MM.1S (cell line): Measurements from ENCODE around the gene SH2D4B.
A peak's percentile ranks its signal among the peaks of the same experiment; 100 is the strongest.

ENCODE experiments used
- DNase-seq: peaks from one replicate; pipeline ENCODE4 v3.0.0-alpha.2; 2015
- H2AFZ ChIP-seq: fragments of 300-600 bp; sonication (generic); 2 replicates; pipeline ENCODE4 v1.6.0; 2016; ENCODE audit warnings: antibody characterized with exemption, low read length
- H3F3A ChIP-seq: fragments of 300-600 bp; sonication (generic); 2 replicates; pipeline ENCODE4 v1.6.1; 2016; ENCODE audit warnings: mild to moderate bottlenecking, antibody characterized with exemption, low read length, moderate library complexity, mixed read lengths; ENCODE audit not compliant: insufficient read depth
- H3K27ac ChIP-seq: fragments of 300-600 bp; sonication (generic); 2 replicates; pipeline ENCODE4 v1.5.1; 2016; ENCODE audit warnings: mild to moderate bottlenecking, low read length
- H3K27me3 ChIP-seq: fragments of 300-600 bp; sonication (generic); replicated peaks from 2 replicates; pipeline ENCODE4 v1.6.0; 2016; ENCODE audit warnings: low read length; ENCODE audit not compliant: insufficient read depth
- H3K36me3 ChIP-seq: fragments of 300-600 bp; sonication (generic); replicated peaks from 2 replicates; pipeline ENCODE4 v1.6.1; 2016; ENCODE audit warnings: mild to moderate bottlenecking, low read length, mixed read lengths; ENCODE audit not compliant: insufficient read depth
- H3K4me1 ChIP-seq: fragments of 300-600 bp; sonication (generic); 2 replicates; pipeline ENCODE4 v1.6.1; 2016; ENCODE audit warnings: low read length, mixed read lengths
- H3K4me2 ChIP-seq: fragments of 300-600 bp; sonication (generic); 2 replicates; pipeline ENCODE4 v1.6.0; 2016; ENCODE audit warnings: low read depth, low read length
- H3K4me3 ChIP-seq: fragments of 300-600 bp; sonication (generic); 2 replicates; pipeline ENCODE4 v1.5.1; 2016; ENCODE audit warnings: low read length, mixed read lengths
- H3K79me2 ChIP-seq: fragments of 300-600 bp; sonication (generic); 2 replicates; pipeline ENCODE4 v1.6.1; 2016; ENCODE audit warnings: mixed run types, low read length, mixed read lengths
- H3K9ac ChIP-seq: fragments of 300-600 bp; sonication (generic); 2 replicates; pipeline ENCODE4 v1.6.1; 2016; ENCODE audit warnings: low read length, mixed read lengths
- H3K9me2 ChIP-seq: fragments of 300-600 bp; sonication (generic); replicated peaks from 2 replicates; pipeline ENCODE4 v1.6.1; 2016; ENCODE audit warnings: mild to moderate bottlenecking, low read length, mixed read lengths; ENCODE audit not compliant: insufficient read depth
- H3K9me3 ChIP-seq: fragments of 300-600 bp; sonication (generic); replicated peaks from 2 replicates; pipeline ENCODE4 v1.6.1; 2016; ENCODE audit warnings: mild to moderate bottlenecking, low read length, mixed read lengths; ENCODE audit not compliant: insufficient read depth
- H4K20me1 ChIP-seq: fragments of 300-600 bp; sonication (generic); 2 replicates; pipeline ENCODE4 v1.6.1; 2016; ENCODE audit warnings: mild to moderate bottlenecking, low read length, moderate library complexity, mixed read lengths; ENCODE audit not compliant: insufficient read depth
- EZH2 ChIP-seq: fragments of 300-600 bp; sonication (generic); optimal IDR thresholded peaks from 2 replicates; pipeline ENCODE3; 2017; ENCODE audit warnings: low read depth, mild to moderate bottlenecking, antibody characterized with exemption, low read length, mixed read lengths
- EZH2phosphoT487 ChIP-seq: fragments of 300-600 bp; sonication (generic); IDR thresholded peaks from 2 replicates; pipeline ENCODE4 v1.6.1; 2018; ENCODE audit warnings: antibody characterized with exemption, low read length
- TF ChIP-seq, protein P1 (sequence below): fragments of 300-600 bp; sonication (generic); IDR thresholded peaks from 2 replicates; pipeline ENCODE4 v1.5.1; 2016; ENCODE audit warnings: antibody characterized with exemption, low read length, mixed read lengths

Gene SH2D4B

GRCh38 chr10:80596391-80597257 is 58.9 kb downstream of the SH2D4B start:
- no peaks in the 10 kb centered on the region for H3K27me3 ChIP-seq
- no peaks in the 10 kb centered on the region for H3K4me1 ChIP-seq
- H3K4me3 ChIP-seq: no peak overlapping the region
- no peak overlapping the region for H3K4me2 ChIP-seq
- TF ChIP-seq, protein P1, sequence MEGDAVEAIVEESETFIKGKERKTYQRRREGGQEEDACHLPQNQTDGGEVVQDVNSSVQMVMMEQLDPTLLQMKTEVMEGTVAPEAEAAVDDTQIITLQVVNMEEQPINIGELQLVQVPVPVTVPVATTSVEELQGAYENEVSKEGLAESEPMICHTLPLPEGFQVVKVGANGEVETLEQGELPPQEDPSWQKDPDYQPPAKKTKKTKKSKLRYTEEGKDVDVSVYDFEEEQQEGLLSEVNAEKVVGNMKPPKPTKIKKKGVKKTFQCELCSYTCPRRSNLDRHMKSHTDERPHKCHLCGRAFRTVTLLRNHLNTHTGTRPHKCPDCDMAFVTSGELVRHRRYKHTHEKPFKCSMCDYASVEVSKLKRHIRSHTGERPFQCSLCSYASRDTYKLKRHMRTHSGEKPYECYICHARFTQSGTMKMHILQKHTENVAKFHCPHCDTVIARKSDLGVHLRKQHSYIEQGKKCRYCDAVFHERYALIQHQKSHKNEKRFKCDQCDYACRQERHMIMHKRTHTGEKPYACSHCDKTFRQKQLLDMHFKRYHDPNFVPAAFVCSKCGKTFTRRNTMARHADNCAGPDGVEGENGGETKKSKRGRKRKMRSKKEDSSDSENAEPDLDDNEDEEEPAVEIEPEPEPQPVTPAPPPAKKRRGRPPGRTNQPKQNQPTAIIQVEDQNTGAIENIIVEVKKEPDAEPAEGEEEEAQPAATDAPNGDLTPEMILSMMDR: peak; percentile 64
- no peak for TF ChIP-seq EZH2
- no peaks in the 10 kb centered on the region for H3K79me2 ChIP-seq
- H3K9me3 ChIP-seq: no peaks in the 10 kb centered on the region
- DNase-seq: peak; percentile 39
- H3K36me3 ChIP-seq: no peaks in the 10 kb centered on the region
- no peaks in the 10 kb centered on the region for H3F3A ChIP-seq
- H2AFZ ChIP-seq: no peak overlapping the region
- H3K27ac ChIP-seq: no peak overlapping the region
- no peaks in the 10 kb centered on the region for H4K20me1 ChIP-seq
- H3K9me2 ChIP-seq: no peaks in the 10 kb centered on the region
- H3K9ac ChIP-seq: no peak overlapping the region

DNA sequence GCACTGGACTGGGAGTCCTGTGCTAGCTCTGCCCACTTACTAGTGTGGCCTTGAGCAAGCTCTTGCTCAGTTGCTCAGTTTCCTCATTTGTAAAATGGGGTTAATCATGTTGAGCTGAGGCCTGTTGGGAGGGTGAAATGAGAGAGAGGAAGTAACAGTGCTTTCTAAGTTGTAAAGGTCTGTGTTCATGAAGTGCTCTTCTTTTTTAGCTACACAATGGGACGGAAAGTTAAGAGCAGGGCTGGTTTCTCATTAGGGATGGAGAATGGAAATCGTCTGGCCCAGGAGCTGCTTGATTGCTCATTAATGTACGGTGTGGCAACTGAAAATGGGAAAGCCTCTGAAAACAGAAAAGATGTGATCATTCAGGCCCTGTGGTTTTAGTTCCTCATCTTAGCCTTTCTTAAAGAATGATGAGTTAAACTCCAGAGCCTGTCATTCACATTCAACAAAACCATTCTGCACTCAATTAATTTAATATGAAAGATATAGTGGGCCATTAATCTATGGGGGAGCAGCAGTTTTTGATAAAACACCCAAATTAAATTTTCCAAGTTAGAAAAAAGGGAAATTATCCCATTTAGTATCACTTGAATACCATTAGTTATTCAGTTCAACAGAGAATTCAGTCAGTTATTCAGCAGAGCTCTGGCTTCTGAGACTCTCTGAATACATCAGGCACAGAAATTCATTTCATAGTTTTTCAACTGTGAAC is 60.5 kb downstream of the SH2D4B start:
- Histone ChIP-seq H3K4me1 (no peaks in the 10 kb centered on the region), H3K27ac (no peak overlapping the region), H3K9ac (no peak overlapping the region), H3K27me3 (no peaks in the 10 kb centered on the region), H3K9me2 (no peaks in the 10 kb centered on the region), H4K20me1 (no peaks in the 10 kb centered on the region), H3K79me2 (no peaks in the 10 kb centered on the region), H3K9me3 (no peaks in the 10 kb centered on the region), H3K4me2 (no peak overlapping the region), H3K4me3 (no peak overlapping the region), H3K36me3 (no peaks in the 10 kb centered on the region), H2AFZ (no peak overlapping the region), H3F3A (no peaks in the 10 kb centered on the region)
- DNase-seq: no peak
- TF ChIP-seq EZH2phosphoT487 (no peak), EZH2 (no peak)
- TF ChIP-seq, protein P1: no peak

DNA sequence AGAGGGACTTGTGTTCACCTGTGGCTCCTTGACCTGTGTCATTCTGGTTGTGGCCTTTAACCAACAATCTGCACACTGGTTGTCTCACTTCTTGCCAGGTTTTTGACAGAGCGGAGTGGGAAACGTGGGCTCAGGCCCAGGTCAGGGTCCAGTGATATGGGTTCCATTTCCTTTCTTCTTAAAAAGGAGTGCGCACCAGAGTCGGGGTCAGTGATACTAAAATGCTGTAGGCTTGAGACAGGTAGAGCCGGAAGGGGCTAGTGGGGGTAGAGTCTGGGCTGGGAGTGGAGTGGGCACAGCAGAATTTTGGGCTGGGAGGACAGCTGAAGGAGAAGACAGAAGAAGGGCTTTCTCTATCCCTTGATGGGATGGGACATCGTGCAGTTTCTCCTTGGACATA is 61.2 kb downstream of the SH2D4B start:
- Histone ChIP-seq H3K9me3 (no peaks in the 10 kb centered on the region), H2AFZ (no peak overlapping the region), H3K4me3 (no peak overlapping the region), H3K27ac (no peak overlapping the region), H3K9ac (no peak overlapping the region), H4K20me1 (no peaks in the 10 kb centered on the region), H3K4me2 (no peak overlapping the region), H3K9me2 (no peaks in the 10 kb centered on the region), H3K27me3 (no peaks in the 10 kb centered on the region), H3K79me2 (no peaks in the 10 kb centered on the region), H3F3A (no peaks in the 10 kb centered on the region), H3K36me3 (no peaks in the 10 kb centered on the region), H3K4me1 (no peaks in the 10 kb centered on the region)
- no peak for DNase-seq
- TF ChIP-seq EZH2: no peak
- TF ChIP-seq EZH2phosphoT487: no peak
